MG63 (cell line): Measurements from ENCODE around the gene KLHDC8A. TPM values are rescaled to one million over a fixed set of nuclear protein-coding genes. Genes with fewer than 3 reads are reported as not detected.
"Not testable (repeated sequence)": the region's sequence is repeated elsewhere in the genome, so short reads cannot be mapped to it uniquely, and the experiment has no call there.

Experiments
- DNase-seq: peaks from one replicate; pipeline ENCODE4 v3.0.0-alpha.2; 2020
- H3K27me3 ChIP-seq: fragments of 250-450 bp; sonication (Bioruptor Pico); 2 replicates; pipeline ENCODE4 v1.5.1; 2020; ENCODE audit warnings: mild to moderate bottlenecking, moderate library complexity
- H3K36me3 ChIP-seq: fragments of 250-450 bp; sonication (Bioruptor Pico); 2 replicates; pipeline ENCODE4 v1.5.1; 2020; ENCODE audit warnings: mild to moderate bottlenecking, moderate library complexity
- H3K4me3 ChIP-seq: fragments of 250-450 bp; sonication (Bioruptor Pico); 2 replicates; pipeline ENCODE4 v1.5.1; 2020; ENCODE audit warnings: mild to moderate bottlenecking, moderate library complexity
- H3K9me3 ChIP-seq: fragments of 250-450 bp; sonication (Bioruptor Pico); 2 replicates; pipeline ENCODE4 v1.5.1; 2020; ENCODE audit warnings: mild to moderate bottlenecking, moderate library complexity
- total RNA-seq: library from RNA; depleted of rRNA; stranded (reverse); fragments of >200 nt; shearing (Covaris generic); gene quantifications from 2 replicates; pipeline ENCODE4 v1.2.3, GENCODE V29; 2014; ENCODE audit warnings: low replicate concordance

Gene KLHDC8A
- total RNA-seq, 1 experiment from 2014 or later, result not detected

- DNase-seq, result peak; percentile 82
Measured at GRCh38 chr1:205374210-205375078, 17.7 kb upstream of the KLHDC8A start.

DNA sequence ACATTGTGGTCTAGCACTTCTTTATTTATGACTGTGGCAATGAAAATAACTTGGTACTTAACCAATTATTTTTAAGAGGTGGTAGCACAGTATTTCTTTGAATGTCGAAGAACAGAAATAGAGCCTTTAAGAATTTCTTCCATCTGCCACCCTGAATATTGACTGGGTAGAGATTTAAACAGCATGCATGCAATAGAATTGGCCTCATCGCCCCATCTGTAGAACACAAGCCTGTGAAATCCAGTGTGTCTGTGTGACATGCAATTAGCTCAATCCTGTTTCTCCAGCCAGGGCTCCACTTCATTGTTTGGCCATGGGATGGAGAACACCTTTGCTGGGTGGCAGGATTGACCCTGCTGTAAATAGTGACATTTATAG lies 17.1 kb upstream of the KLHDC8A start:
- H3K27me3 ChIP-seq, result no peaks in the 10 kb centered on the region
- H3K9me3 ChIP-seq, result no peaks in the 10 kb centered on the region
- DNase-seq, result no peak

More at GRCh38 chr1:205374210-205375078, 17.7 kb upstream of the KLHDC8A start:
- Histone ChIP-seq H3K4me3 (no peak overlapping the region), H3K9me3 (no peaks in the 10 kb centered on the region), H3K27me3 (no peaks in the 10 kb centered on the region), H3K36me3 (no peaks in the 10 kb centered on the region)

DNA sequence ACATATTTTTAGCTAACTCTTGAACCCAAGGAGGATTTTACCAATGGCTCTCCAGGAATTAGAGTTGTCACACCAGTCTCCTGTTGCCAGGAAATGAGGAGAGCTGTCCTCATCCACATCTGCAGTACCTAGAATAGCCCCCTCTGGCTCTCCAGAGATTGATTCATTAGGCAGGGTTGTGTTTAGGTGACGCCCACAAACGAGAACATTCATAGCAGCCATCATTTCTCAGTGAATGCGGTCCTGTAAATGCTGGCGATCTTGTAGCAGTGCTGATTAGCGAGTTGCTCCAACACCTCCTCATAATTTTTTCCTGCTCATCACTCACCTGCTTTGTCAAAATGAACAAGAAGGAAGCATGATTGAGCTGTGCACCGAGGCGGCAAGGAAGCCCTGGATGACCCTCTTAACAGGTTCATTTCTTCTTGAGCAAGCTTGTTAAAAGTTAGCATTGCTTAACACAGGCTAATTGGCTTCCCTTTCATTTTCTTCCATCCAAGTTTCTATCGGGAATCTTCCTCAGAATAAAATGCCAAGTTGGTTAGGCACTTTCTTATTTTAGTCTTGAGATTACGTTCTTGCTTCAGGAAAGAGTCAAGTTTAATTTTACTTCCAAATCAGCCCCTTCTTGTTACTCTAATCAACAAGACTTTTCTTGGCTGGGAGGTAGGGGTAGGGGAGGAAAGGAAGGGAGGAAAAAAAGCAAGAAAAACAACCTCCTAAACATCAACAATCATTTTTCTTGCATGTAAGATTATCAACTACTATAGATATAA lies 16.5 kb upstream of the KLHDC8A start:
- Histone ChIP-seq H3K27me3 (no peaks in the 10 kb centered on the region), H3K4me3 (no peak overlapping the region), H3K36me3 (no peaks in the 10 kb centered on the region), H3K9me3 (no peaks in the 10 kb centered on the region)
- no peak for DNase-seq

More for the DNA sequence above, 17.1 kb upstream of the KLHDC8A start:
- no peak overlapping the region for H3K4me3 ChIP-seq
- H3K36me3 ChIP-seq, result no peaks in the 10 kb centered on the region

GRCh38 chr1:205371871-205372660 lies 15.3 kb upstream of the KLHDC8A start:
- no peaks in the 10 kb centered on the region for H3K9me3 ChIP-seq
- peak; percentile 55 for DNase-seq
- H3K4me3 ChIP-seq, result no peak overlapping the region
- H3K27me3 ChIP-seq, result no peaks in the 10 kb centered on the region
- H3K36me3 ChIP-seq, result no peaks in the 10 kb centered on the region

GRCh38 chr1:205370780-205371179 lies 14.1 kb upstream of the KLHDC8A start:
- Histone ChIP-seq H3K4me3 (no peak overlapping the region), H3K36me3 (no peaks in the 10 kb centered on the region), H3K27me3 (no peaks in the 10 kb centered on the region), H3K9me3 (no peaks in the 10 kb centered on the region)
- no peak for DNase-seq

- Histone ChIP-seq H3K36me3 (no peaks in the 10 kb centered on the region), H3K4me3 (no peak overlapping the region), H3K27me3 (no peaks in the 10 kb centered on the region), H3K9me3 (no peaks in the 10 kb centered on the region)
- DNase-seq, result no peak
Measured at GRCh38 chr1:205369701-205370123, 13.0 kb upstream of the KLHDC8A start.

GRCh38 chr1:205368478-205368877 lies 11.8 kb upstream of the KLHDC8A start:
- no peak for DNase-seq
- H3K36me3 ChIP-seq, result no peaks in the 10 kb centered on the region
- no peaks in the 10 kb centered on the region for H3K9me3 ChIP-seq
- no peaks in the 10 kb centered on the region for H3K27me3 ChIP-seq
- no peak overlapping the region for H3K4me3 ChIP-seq

DNA sequence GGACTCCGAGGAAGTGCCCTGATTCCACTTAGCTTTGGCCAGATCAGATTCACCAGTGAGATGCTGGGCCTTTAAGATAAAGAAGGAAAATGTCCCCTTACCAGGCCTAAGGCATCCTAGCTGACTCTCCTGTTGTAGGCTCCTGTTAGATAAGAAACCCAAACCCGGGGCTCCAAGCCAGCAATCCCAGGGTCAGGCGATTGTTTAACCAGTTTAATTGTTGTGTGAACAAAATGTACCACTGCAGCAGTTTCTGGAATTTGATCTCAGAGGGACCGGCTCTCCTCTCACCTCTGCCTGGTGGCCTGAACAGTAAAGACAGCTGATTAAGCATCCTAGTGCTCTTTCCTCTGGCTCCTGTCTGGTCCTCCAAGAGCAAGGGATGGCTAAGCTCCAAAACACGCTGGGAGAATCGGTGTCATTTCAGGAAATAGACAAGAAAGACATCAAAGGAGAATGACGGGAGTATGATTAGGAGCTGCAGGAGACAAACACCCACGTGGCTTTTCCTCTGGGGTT lies 9.3 kb upstream of the KLHDC8A start:
- H3K36me3 ChIP-seq, result no peaks in the 10 kb centered on the region
- DNase-seq, result no peak

DNA sequence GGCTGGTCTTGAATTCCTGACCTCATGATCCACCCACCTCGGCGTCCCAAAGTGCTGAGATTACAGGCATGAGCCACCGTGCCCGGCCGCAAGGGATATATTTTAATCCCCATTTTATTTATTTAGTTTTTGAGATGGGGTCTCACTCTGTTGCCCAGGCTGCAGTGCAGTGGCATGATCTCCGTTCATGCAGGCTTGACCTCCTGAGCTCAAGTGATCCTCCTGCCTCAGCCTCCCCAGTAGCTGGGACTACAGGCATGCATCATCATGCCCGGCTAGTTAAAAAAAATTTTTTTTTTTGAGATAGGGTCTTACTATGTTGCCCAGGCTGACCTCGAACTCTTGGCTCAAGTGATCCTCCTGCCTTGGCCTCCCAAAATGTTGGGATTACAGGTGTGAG lies 8.4 kb upstream of the KLHDC8A start:
- not testable (repeated sequence) for H3K36me3 ChIP-seq, H3K4me3 ChIP-seq, DNase-seq, H3K27me3 ChIP-seq, H3K9me3 ChIP-seq

More for the DNA sequence above, 9.3 kb upstream of the KLHDC8A start:
- H3K27me3 ChIP-seq, result no peaks in the 10 kb centered on the region
- H3K9me3 ChIP-seq, result no peaks in the 10 kb centered on the region
- H3K4me3 ChIP-seq, result no peak overlapping the region

DNA sequence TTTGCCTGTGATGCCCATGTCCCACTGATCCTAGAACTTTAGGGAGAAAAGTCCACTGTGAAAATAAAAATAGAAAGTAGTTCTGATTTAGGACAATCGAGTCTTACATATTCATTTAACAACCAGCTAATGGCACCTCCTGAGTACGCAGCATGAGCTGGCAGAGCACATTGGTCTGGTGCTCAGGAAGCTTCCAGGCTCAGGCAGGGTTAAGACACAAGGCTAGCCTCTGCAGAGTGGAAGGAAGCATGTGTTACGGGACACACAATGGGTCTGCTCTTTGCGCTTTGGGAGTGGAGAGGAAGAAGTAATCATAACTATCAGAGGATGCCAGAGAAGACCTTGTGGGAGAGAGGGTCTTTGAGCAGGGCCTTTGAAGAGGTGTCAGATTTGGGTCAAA lies 4.2 kb upstream of the KLHDC8A start:
- DNase-seq, result no peak
- Histone ChIP-seq H3K4me3 (no peak overlapping the region), H3K9me3 (no peaks in the 10 kb centered on the region), H3K27me3 (no peaks in the 10 kb centered on the region), H3K36me3 (no peaks in the 10 kb centered on the region)

DNA sequence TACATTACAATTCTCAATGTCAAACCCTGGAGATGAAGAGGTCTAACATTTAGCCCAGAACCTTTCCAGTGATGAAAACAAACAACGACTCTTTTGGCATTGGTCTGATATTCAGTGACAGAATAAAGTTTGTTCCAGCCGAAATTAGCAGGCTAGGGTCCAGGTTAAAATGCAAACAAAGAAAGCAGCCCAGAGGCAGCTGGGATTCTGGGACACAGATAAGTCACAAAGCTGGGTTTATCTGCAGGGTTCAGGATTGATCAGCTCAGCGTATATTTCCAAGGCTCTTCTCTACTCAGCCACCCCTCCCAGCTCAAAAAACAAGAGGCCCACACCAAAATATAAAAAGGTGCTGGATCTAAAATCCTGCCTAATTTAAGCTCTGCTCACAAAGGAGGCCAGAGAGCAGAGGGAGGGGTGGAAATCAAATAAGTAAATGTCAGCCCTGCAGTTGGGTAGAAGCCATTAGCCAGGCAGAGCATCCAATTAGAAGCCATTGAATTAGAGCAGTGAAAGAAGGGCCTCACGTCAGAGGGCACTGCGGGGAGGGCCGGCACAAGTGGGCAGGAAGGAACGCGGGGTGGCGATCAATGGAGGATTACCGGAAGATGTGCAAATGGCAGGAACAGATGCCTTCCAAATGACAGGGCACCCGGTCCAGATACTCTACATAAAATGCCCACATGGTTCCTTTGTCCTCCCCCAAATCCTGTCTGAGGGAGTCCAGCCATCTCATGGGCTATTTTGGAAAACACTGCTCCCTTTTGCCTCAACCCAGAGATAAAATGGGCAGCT lies 3.2 kb upstream of the KLHDC8A start:
- no peaks in the 10 kb centered on the region for H3K27me3 ChIP-seq

DNA sequence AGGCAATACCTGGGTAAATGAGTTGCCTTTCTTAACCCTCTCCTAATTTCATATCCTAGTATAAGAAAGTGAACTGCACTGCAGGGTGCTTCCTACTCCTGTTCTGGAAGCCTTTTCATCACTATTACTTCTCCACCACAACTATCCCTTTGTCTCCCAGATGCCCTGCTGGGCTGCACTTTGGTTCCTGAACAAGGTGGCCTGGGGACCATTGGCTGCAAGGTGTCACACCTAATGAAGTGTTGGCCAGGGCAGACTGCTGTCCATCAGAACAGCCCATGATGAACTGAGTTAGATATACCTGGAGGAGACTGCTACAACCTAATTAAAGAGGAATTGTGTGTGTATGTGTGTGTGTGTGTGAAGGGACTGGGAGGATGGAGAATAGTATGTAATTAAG lies 1.9 kb upstream of the KLHDC8A start:
- H3K27me3 ChIP-seq, result no peaks in the 10 kb centered on the region
- DNase-seq, result no peak
- H3K4me3 ChIP-seq, result no peak overlapping the region
- no peaks in the 10 kb centered on the region for H3K9me3 ChIP-seq
- H3K36me3 ChIP-seq, result no peaks in the 10 kb centered on the region

More for the DNA sequence above, 3.2 kb upstream of the KLHDC8A start:
- no peak overlapping the region for H3K4me3 ChIP-seq
- H3K9me3 ChIP-seq, result no peaks in the 10 kb centered on the region
- no peak for DNase-seq
- H3K36me3 ChIP-seq, result no peaks in the 10 kb centered on the region

DNA sequence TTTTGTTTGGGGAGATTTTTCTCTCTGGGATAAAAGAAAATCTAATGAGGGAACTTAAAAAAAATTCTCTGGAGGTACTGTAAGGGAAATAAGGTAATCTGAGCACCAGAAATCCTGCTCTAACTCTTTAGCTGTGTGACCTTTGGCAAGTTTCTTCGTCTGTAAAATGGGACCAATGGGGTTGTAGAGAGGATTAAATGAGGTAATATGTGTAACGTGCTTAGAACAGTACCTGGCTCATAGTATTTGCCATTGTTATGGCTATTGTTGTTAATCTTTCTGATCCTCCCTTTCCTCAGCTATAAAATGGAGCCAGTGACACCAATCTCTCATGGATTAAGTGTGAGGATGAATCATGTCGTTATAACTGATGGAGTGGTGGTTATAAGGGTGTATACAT lies 845 bp upstream of the KLHDC8A start:
- no peaks in the 10 kb centered on the region for H3K9me3 ChIP-seq
- H3K36me3 ChIP-seq, result no peaks in the 10 kb centered on the region
- no peaks in the 10 kb centered on the region for H3K27me3 ChIP-seq
- no peak overlapping the region for H3K4me3 ChIP-seq
- DNase-seq, result no peak

DNA sequence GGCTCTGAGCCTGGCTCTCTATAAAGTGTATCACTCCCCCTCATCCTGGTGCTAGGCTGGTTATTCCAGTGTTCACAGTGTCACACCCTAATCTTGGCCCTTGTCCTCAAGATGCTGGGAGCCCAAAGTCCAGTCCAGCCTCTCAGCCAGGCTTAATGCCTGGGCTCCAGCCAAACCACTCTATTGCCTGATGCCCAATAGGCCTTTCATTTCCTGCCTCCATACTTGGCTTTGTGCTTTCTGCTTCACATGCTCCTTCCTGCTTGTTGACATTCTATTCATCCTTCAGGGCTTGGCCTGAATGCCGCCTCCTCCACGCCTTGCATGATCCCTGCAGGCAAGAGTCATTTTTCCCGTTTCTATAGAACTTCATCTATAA lies 1.7 kb downstream of the KLHDC8A start:
- Histone ChIP-seq H3K27me3 (no peaks in the 10 kb centered on the region), H3K4me3 (no peak overlapping the region), H3K9me3 (no peaks in the 10 kb centered on the region), H3K36me3 (no peaks in the 10 kb centered on the region)
- DNase-seq, result peak; percentile 97

DNA sequence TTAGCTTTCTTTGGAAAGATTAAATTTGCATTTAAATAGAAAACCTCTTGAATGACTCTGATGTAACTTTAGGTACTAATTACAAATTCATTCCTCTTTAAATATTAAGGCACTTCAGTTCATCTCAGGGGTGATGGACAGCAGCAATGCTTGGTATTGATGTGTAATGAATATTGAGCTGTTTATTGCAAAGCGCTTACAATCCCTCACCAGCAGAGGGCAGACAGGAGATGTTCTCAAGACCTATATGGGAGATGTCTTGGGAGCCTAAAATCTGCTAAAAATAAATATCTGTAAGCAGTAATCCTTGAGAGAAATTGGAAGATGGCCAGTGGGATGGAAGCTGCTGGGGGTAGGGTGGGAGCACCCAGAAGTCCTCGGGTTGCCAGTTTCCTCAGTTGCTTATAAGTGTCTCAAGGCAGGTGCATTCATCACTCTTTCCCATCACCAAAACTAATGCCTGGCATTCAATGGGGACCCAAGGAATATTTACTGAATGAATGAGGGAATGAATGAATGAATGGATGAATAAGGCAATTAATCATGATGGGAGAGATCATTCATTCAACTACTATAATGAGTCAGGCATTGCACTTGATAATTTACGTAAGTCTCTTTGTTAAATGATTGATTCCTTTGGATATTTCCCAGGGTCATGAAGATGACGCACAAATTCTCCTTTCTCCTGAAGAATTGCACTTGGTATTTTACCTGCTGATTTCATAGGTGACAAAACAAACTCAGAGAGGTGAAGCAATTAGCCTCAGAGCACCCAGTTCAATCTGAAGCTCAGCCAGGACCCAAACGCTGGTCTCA lies 2.3 kb downstream of the KLHDC8A start:
- Histone ChIP-seq H3K27me3 (no peaks in the 10 kb centered on the region), H3K9me3 (no peaks in the 10 kb centered on the region), H3K4me3 (no peak overlapping the region), H3K36me3 (no peaks in the 10 kb centered on the region)
- peak; percentile 55 for DNase-seq
